HepG2 (cell line): ENCODE results near the gene HMBS. TPM values are rescaled to one million over a fixed set of nuclear protein-coding genes. Genes with fewer than 3 reads are reported as not detected.

ENCODE experiments used
- AKAP8 ChIP-seq: sonication (generic); formaldehyde crosslinking; IDR thresholded peaks from 2 replicates; pipeline ENCODE4 v1.5.1; 2020; ENCODE audit warnings: mild to moderate bottlenecking, missing genetic modification reagents
- CBFB ChIP-seq: sonication (generic); formaldehyde crosslinking; IDR thresholded peaks from 2 replicates; pipeline ENCODE4 v1.4.0; 2020; ENCODE audit warnings: missing genetic modification reagents
- GABPB1 ChIP-seq: IDR thresholded peaks from 2 replicates; pipeline ENCODE4 v1.6.1; 2016; ENCODE audit warnings: mild to moderate bottlenecking, missing genetic modification reagents, moderate library complexity, missing compliant biosample characterization
- HDAC2 ChIP-seq: sonication (generic); formaldehyde crosslinking; IDR thresholded peaks from 2 replicates; pipeline ENCODE4 v1.4.0; 2020; ENCODE audit warnings: missing genetic modification reagents
- KLF6 ChIP-seq: IDR thresholded peaks from 2 replicates; pipeline ENCODE4 v1.8.0; 2016; ENCODE audit warnings: missing biosample characterization, missing genetic modification reagents
- MLLT10 ChIP-seq: sonication (generic); formaldehyde crosslinking; IDR thresholded peaks from 2 replicates; pipeline ENCODE4 v1.4.0; 2020; ENCODE audit warnings: missing genetic modification reagents
- MXD4 ChIP-seq: IDR thresholded peaks from 2 replicates; pipeline ENCODE4 v1.6.1; 2016; ENCODE audit warnings: mild to moderate bottlenecking, missing biosample characterization, missing genetic modification reagents
- POLR2AphosphoS5 ChIP-seq: IDR thresholded peaks from 2 replicates; pipeline ENCODE4 v1.6.1; 2012; ENCODE audit warnings: low read depth, low read length
- SNAI1 ChIP-seq: sonication (generic); formaldehyde crosslinking; IDR thresholded peaks from 2 replicates; pipeline ENCODE4 v1.5.0; 2020; ENCODE audit warnings: mild to moderate bottlenecking, missing genetic modification reagents, borderline replicate concordance
- SP2 ChIP-seq: sonication (generic); formaldehyde crosslinking; IDR thresholded peaks from 2 replicates; pipeline ENCODE4 v1.5.1; 2020; ENCODE audit warnings: mild to moderate bottlenecking, missing genetic modification reagents
- SRF ChIP-seq: IDR thresholded peaks from 2 replicates; pipeline ENCODE4 v1.6.1; 2011; ENCODE audit warnings: mild to moderate bottlenecking, low read depth, low read length, moderate library complexity
- ZBTB20 ChIP-seq: sonication (generic); formaldehyde crosslinking; IDR thresholded peaks from 2 replicates; pipeline ENCODE4 v1.8.1; 2023; ENCODE audit warnings: missing genetic modification reagents, low read depth, mild to moderate bottlenecking, borderline replicate concordance
- ZFX ChIP-seq: sonication (generic); formaldehyde crosslinking; IDR thresholded peaks from 2 replicates; pipeline ENCODE4 v1.4.0; 2020; ENCODE audit warnings: mild to moderate bottlenecking, low read depth, missing genetic modification reagents, moderate library complexity
- ZNF256 ChIP-seq: sonication (generic); formaldehyde crosslinking; conservative IDR thresholded peaks from 2 replicates; pipeline ENCODE4 v1.4.0; 2020; ENCODE audit warnings: missing genetic modification reagents
- ZNF777 ChIP-seq: sonication (generic); formaldehyde crosslinking; IDR thresholded peaks from 2 replicates; pipeline ENCODE4 v1.4.0; 2020; ENCODE audit warnings: missing genetic modification reagents
- ZNF878 ChIP-seq: sonication (generic); formaldehyde crosslinking; IDR thresholded peaks from 2 replicates; pipeline ENCODE4 v1.8.1; 2023; ENCODE audit warnings: mild to moderate bottlenecking, missing genetic modification reagents, moderate library complexity
- polyA plus RNA-seq, 8 experiments: library from polyadenylated mRNA; depleted of rRNA in 3 of 8; stranded (reverse) in 7 of 8; unstranded in 1 of 8; fragments of >200 nt; fragmentation: Illumina TruSeq in 4 of 8; extraction: Trizol in 4 of 8; gene quantifications; 2 replicates each; pipeline versions ENCODE4 v1.2.1 to v1.2.3, GENCODE V29; 2011 to 2016; ENCODE audit warnings: low read depth in 4 of 8, missing spikeins in 1 of 8, mixed read lengths in 1 of 8; ENCODE audit not compliant: insufficient read depth in 1 of 8
- total RNA-seq, 5 experiments: library from RNA; depleted of rRNA; stranded (reverse); fragments of >200 nt; fragmentation: Illumina TruSeq; extraction: Trizol; gene quantifications; 2 replicates each; pipeline ENCODE4 v1.2.3, GENCODE V29; 2016; ENCODE audit warnings: low read depth in 1 of 5
- TF ChIP-seq, protein P1 (sequence below): sonication (generic); formaldehyde crosslinking; IDR thresholded peaks from 2 replicates; pipeline ENCODE4 v1.8.0; 2022; ENCODE audit warnings: mild to moderate bottlenecking, missing genetic modification reagents, borderline replicate concordance
- TF ChIP-seq, protein P2 (sequence below): sonication (generic); formaldehyde crosslinking; IDR thresholded peaks from 2 replicates; pipeline ENCODE4 v1.4.0; 2020; ENCODE audit warnings: missing genetic modification reagents
- TF ChIP-seq, protein P3 (sequence below): sonication (generic); formaldehyde crosslinking; IDR thresholded peaks from 2 replicates; pipeline ENCODE4 v1.5.0; 2020; ENCODE audit warnings: mild to moderate bottlenecking, missing genetic modification reagents, borderline replicate concordance

Gene HMBS
- total and polyA plus RNA-seq, 2 of the 13 experiments (the other 11 are each of a cell fraction or from before 2014, with no cell fraction given): 9.4 to 46.9 TPM

DNA sequence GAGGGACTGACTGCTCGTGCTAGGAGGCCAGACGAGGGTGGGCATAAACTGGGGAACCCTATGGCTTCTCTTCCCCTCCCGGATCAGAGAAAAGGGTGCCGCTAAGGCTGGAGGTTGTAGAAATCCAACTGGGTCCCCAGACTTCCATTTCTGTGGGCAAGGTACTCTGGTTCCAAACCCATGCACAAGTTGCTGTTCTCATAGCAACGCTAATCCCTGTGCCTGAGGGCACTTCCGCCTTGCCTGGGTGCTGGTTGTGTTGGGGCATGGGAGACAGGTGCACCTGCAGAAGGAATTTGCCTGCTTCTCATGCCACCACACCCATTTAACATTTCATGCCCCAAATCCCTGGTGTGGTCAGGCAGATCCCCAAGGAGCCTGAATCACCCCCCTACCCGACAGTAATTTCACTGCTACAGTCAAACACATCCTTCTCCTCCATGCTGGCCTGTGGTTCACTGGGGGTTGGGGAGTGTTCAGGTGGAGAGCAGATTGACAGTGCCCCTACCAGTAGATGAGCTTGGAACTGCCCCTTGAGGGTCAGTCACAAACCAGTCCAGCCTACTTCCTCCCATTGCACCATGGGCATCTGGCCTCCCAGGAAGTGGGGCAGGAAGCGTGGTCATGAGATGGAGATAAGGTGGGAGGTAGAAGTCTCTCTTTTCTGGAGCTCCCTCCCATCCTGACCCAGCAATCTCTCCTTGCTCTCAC is 23.6 kb downstream of the HMBS start (continued):
- TF ChIP-seq, protein P1, sequence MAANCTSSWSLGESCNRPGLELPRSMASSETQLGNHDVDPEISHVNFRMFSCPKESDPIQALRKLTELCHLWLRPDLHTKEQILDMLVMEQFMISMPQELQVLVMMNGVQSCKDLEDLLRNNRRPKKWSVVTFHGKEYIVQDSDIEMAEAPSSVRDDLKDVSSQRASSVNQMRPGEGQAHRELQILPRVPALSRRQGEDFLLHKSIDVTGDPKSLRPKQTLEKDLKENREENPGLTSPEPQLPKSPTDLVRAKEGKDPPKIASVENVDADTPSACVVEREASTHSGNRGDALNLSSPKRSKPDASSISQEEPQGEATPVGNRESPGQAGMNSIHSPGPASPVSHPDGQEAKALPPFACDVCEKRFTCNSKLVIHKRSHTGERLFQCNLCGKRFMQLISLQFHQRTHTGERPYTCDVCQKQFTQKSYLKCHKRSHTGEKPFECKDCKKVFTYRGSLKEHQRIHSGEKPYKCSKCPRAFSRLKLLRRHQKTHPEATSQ (CRISPR knock-in tag): no peak
- TF ChIP-seq MXD4 (CRISPR knock-in tag) (no peak), CBFB (CRISPR knock-in tag) (0 out of 2 replicates have a peak, but pooled peaks have one; percentile 17), ZNF777 (CRISPR knock-in tag) (no peak), SRF (no peak), HDAC2 (CRISPR knock-in tag) (no peak), SNAI1 (CRISPR knock-in tag) (no peak), ZNF256 (no peak), ZFX (CRISPR knock-in tag) (no peak), SP2 (CRISPR knock-in tag) (peak; percentile 78), ZNF878 (CRISPR knock-in tag) (no peak), ZBTB20 (CRISPR knock-in tag) (0 out of 2 replicates have a peak, but pooled peaks have one; percentile 45), MLLT10 (CRISPR knock-in tag) (no peak), GABPB1 (peak; percentile 48; the same call in 1 of the 2 replicates), KLF6 (CRISPR knock-in tag) (no peak), AKAP8 (CRISPR knock-in tag) (0 out of 2 replicates have a peak, but pooled peaks have one; percentile 61), POLR2AphosphoS5 (peak; percentile 51)
- TF ChIP-seq, protein P2, sequence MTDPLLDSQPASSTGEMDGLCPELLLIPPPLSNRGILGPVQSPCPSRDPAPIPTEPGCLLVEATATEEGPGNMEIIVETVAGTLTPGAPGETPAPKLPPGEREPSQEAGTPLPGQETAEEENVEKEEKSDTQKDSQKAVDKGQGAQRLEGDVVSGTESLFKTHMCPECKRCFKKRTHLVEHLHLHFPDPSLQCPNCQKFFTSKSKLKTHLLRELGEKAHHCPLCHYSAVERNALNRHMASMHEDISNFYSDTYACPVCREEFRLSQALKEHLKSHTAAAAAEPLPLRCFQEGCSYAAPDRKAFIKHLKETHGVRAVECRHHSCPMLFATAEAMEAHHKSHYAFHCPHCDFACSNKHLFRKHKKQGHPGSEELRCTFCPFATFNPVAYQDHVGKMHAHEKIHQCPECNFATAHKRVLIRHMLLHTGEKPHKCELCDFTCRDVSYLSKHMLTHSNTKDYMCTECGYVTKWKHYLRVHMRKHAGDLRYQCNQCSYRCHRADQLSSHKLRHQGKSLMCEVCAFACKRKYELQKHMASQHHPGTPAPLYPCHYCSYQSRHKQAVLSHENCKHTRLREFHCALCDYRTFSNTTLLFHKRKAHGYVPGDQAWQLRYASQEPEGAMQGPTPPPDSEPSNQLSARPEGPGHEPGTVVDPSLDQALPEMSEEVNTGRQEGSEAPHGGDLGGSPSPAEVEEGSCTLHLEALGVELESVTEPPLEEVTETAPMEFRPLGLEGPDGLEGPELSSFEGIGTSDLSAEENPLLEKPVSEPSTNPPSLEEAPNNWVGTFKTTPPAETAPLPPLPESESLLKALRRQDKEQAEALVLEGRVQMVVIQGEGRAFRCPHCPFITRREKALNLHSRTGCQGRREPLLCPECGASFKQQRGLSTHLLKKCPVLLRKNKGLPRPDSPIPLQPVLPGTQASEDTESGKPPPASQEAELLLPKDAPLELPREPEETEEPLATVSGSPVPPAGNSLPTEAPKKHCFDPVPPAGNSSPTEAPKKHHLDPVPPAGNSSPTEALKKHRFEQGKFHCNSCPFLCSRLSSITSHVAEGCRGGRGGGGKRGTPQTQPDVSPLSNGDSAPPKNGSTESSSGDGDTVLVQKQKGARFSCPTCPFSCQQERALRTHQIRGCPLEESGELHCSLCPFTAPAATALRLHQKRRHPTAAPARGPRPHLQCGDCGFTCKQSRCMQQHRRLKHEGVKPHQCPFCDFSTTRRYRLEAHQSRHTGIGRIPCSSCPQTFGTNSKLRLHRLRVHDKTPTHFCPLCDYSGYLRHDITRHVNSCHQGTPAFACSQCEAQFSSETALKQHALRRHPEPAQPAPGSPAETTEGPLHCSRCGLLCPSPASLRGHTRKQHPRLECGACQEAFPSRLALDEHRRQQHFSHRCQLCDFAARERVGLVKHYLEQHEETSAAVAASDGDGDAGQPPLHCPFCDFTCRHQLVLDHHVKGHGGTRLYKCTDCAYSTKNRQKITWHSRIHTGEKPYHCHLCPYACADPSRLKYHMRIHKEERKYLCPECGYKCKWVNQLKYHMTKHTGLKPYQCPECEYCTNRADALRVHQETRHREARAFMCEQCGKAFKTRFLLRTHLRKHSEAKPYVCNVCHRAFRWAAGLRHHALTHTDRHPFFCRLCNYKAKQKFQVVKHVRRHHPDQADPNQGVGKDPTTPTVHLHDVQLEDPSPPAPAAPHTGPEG (CRISPR knock-in tag): 0 out of 2 replicates have a peak, but pooled peaks have one; percentile 25
- TF ChIP-seq, protein P3, sequence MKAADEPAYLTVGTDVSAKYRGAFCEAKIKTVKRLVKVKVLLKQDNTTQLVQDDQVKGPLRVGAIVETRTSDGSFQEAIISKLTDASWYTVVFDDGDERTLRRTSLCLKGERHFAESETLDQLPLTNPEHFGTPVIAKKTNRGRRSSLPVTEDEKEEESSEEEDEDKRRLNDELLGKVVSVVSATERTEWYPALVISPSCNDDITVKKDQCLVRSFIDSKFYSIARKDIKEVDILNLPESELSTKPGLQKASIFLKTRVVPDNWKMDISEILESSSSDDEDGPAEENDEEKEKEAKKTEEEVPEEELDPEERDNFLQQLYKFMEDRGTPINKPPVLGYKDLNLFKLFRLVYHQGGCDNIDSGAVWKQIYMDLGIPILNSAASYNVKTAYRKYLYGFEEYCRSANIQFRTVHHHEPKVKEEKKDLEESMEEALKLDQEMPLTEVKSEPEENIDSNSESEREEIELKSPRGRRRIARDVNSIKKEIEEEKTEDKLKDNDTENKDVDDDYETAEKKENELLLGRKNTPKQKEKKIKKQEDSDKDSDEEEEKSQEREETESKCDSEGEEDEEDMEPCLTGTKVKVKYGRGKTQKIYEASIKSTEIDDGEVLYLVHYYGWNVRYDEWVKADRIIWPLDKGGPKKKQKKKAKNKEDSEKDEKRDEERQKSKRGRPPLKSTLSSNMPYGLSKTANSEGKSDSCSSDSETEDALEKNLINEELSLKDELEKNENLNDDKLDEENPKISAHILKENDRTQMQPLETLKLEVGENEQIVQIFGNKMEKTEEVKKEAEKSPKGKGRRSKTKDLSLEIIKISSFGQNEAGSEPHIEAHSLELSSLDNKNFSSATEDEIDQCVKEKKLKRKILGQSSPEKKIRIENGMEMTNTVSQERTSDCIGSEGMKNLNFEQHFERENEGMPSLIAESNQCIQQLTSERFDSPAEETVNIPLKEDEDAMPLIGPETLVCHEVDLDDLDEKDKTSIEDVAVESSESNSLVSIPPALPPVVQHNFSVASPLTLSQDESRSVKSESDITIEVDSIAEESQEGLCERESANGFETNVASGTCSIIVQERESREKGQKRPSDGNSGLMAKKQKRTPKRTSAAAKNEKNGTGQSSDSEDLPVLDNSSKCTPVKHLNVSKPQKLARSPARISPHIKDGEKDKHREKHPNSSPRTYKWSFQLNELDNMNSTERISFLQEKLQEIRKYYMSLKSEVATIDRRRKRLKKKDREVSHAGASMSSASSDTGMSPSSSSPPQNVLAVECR (CRISPR knock-in tag): no peak
